ENCODE data around the gene HSH2D. TPM values are rescaled to one million over a fixed set of nuclear protein-coding genes. Genes with fewer than 3 reads are reported as not detected.

Gene HSH2D
- total and polyA plus RNA-seq, 2 of the 13 experiments (the other 11 are each of a cell fraction or from before 2014, with no cell fraction given) = 0.69 to 3.2 TPM

- no peak for TF ChIP-seq ZNF20 (CRISPR knock-in tag; IDR thresholded peaks at IDR 0.05)
- TF ChIP-seq HMG20A (CRISPR knock-in tag; IDR thresholded peaks at IDR 0.05; ENCODE audit: borderline replicate concordance) = peak; percentile 71; the same call in 1 of the 2 replicates
- TF ChIP-seq SOX5 (CRISPR knock-in tag; IDR thresholded peaks at IDR 0.05; ENCODE audit: borderline replicate concordance) = peak; percentile 44
- no peak for TF ChIP-seq TCF7L2 (IDR thresholded peaks at IDR 0.05; ENCODE audit: low read depth, low read length)
- TF ChIP-seq ZNF788 (CRISPR knock-in tag; IDR thresholded peaks at IDR 0.05; ENCODE audit: borderline replicate concordance) = peak; percentile 47; the same call in 1 of the 2 replicates
- no peak for TF ChIP-seq MBNL3 (CRISPR knock-in tag; conservative IDR thresholded peaks at IDR 0.05)
- peak; percentile 41; the same call in 1 of the 2 replicates for TF ChIP-seq ISL2 (CRISPR knock-in tag; IDR thresholded peaks at IDR 0.05)
- no peak for TF ChIP-seq ZNF251 (CRISPR knock-in tag; IDR thresholded peaks at IDR 0.05)
- TF ChIP-seq RBM39 (IDR thresholded peaks at IDR 0.05; ENCODE audit: low read depth, low read length, poor library complexity, severe bottlenecking) = no peak
- TF ChIP-seq ZNF678 (CRISPR knock-in tag; IDR thresholded peaks at IDR 0.05) = no peak
- TF ChIP-seq SKI (IDR thresholded peaks at IDR 0.05; ENCODE audit: partially characterized antibody) = peak; percentile 83
- no peak for TF ChIP-seq ARNT (IDR thresholded peaks at IDR 0.05)
- peak; percentile 47; the same call in 1 of the 2 replicates for TF ChIP-seq ZSCAN9 (CRISPR knock-in tag; IDR thresholded peaks at IDR 0.05; ENCODE audit: borderline replicate concordance)
- TF ChIP-seq CSRNP1 (CRISPR knock-in tag; IDR thresholded peaks at IDR 0.05) = no peak
- TF ChIP-seq FOSL2 (CRISPR knock-in tag; IDR thresholded peaks at IDR 0.05) = peak; percentile 72
- no peak for TF ChIP-seq GABPA (IDR thresholded peaks at IDR 0.05; ENCODE audit: low read depth, low read length)
- TF ChIP-seq GABPA (CRISPR knock-in tag; IDR thresholded peaks at IDR 0.05; ENCODE audit: low read depth) = peak; percentile 59
- TF ChIP-seq ZNF83 (CRISPR knock-in tag; IDR thresholded peaks at IDR 0.05; ENCODE audit: borderline replicate concordance) = no peak
- TF ChIP-seq ARID5B (CRISPR knock-in tag; IDR thresholded peaks at IDR 0.05) = peak; percentile 84
- TF ChIP-seq SNAPC4 (CRISPR knock-in tag; IDR thresholded peaks at IDR 0.05) = no peak
These were observed 56.8 kb downstream of the HSH2D start (continued) for GRCh38 chr19:16200038-16201010.
